ENCODE results near the gene MYO3B. TPM values are rescaled to one million over a fixed set of nuclear protein-coding genes. Genes with fewer than 3 reads are reported as not detected.

The MYO3B gene
- total and polyA plus RNA-seq, 2 of the 8 experiments (the other 6 are each of a cell fraction or from before 2014, with no cell fraction given): 0.17 to 0.19 TPM

DNA sequence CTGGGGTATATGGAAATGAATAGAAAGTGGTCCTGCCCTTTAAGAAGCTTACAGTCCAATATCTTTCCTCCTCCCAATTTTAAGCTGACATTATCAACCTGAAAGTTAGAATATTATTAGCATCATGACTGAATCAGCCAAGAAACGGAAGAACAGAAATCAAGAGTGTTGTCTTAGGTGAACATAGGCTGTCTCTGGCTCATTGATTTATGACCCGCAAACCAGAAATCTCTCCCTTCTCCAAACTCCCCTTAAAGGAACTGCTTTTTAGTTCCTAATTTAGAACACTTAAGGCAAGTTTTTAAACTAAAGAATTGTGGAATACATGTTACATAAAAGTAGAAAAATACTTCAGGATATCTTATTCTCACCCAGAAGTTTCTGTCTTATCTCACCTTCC is 62.7 kb downstream of the MYO3B start:
- POLR2A ChIA-PET (ENCODE audit: partially characterized antibody): no interaction called here
- Histone ChIP-seq H2AFZ (ENCODE audit: low read length) (no peak overlapping the region), H3K9me3 (ENCODE audit: insufficient read depth in 2 of 2, low read depth in 1 of 2, low read length in 1 of 2) (no peaks in the 10 kb centered on the region), H3K23me2 (ENCODE audit: low read depth, low read length) (no peaks in the 10 kb centered on the region), H3K23ac (ENCODE audit: insufficient read length) (no peak overlapping the region), H4K8ac (ENCODE audit: extremely low read depth, insufficient read depth, low read length) (no peak overlapping the region), H3K4ac (replicated peaks; ENCODE audit: insufficient read length, low read depth, low read length) (no peak overlapping the region), H3K18ac (ENCODE audit: extremely low read depth, low read length) (no peak overlapping the region), H2BK12ac (ENCODE audit: low read depth, low read length) (no peak overlapping the region), H3K36me3 (ENCODE audit: control insufficient read depth in 2 of 4, insufficient read depth in 4 of 4, low read length in 3 of 4) (no peaks in the 10 kb centered on the region), H3K14ac (ENCODE audit: insufficient read length) (no peak overlapping the region), H3K79me1 (ENCODE audit: low read depth, low read length) (no peaks in the 10 kb centered on the region), H2BK5ac (ENCODE audit: low read depth, low read length) (no peak overlapping the region), H4K5ac (ENCODE audit: insufficient read length, low read depth, low read length) (no peak overlapping the region), H3K27ac (ENCODE audit: low read depth, low read length) (no peak overlapping the region), H3K4me3 (ENCODE audit: extremely low read depth in 1 of 4, insufficient read depth in 2 of 4, low read depth in 3 of 4, low read length in 4 of 4) (no peak overlapping the region), H2BK20ac (ENCODE audit: low read length) (no peak overlapping the region), H4K91ac (replicated peaks; ENCODE audit: insufficient read length, low read length) (no peak overlapping the region), H2AK5ac (ENCODE audit: low read depth, low read length) (no peak overlapping the region), H4K20me1 (replicated peaks in 1 of 2; ENCODE audit: control insufficient read depth in 1 of 2, insufficient read depth in 2 of 2, low read length in 2 of 2) (no peaks in the 10 kb centered on the region), H3K4me1 (replicated peaks in 1 of 4; ENCODE audit: control insufficient read depth in 3 of 4, insufficient read depth in 4 of 4, low read length in 3 of 4) (peaks cover 0 to 4% (median 1%) of the 10 kb centered on the region in 4 experiments; a peak in 2 of 7 replicates), H3K9ac (replicated peaks in 1 of 4; ENCODE audit: extremely low read depth in 1 of 4, low read depth in 3 of 4, low read length in 3 of 4) (no peak overlapping the region), H3K56ac (replicated peaks; ENCODE audit: insufficient read length, low read depth, low read length) (no peak overlapping the region), H3K79me2 (ENCODE audit: control insufficient read depth in 1 of 2, insufficient read depth in 2 of 2, low read length in 2 of 2) (no peaks in the 10 kb centered on the region), H2BK120ac (replicated peaks; ENCODE audit: low read depth, low read length) (no peak overlapping the region), H3K4me2 (ENCODE audit: insufficient read depth in 1 of 2, low read depth in 2 of 2, low read length in 2 of 2) (no peak overlapping the region), H2BK15ac (ENCODE audit: low read length) (no peak overlapping the region), H3K27me3 (replicated peaks in 1 of 4; ENCODE audit: control insufficient read depth in 3 of 4, extremely low read depth in 1 of 4, insufficient read depth in 3 of 4, low read length in 3 of 4) (no peaks in the 10 kb centered on the region)
- DNase-seq (ENCODE audit: low read depth in 1 of 2, low spot score in 2 of 2) (no peak), FAIRE-seq (no peak)
- WGBS, 2 experiments (ENCODE audit: extremely low coverage in 1 of 2, insufficient coverage in 1 of 2, insufficient read length in 1 of 2, insufficient replicate concordance in 2 of 2, low coverage in 1 of 2, low lambda C conversion rate in 2 of 2, missing lambda C conversion rate in 1 of 2): 90% methylated on average over 2 of the region's 2 CpGs; no CpG with 5 or more reads in 1 of the 2 experiments
- CTCF ChIA-PET (ENCODE audit: partially characterized antibody): interaction anchor here (1.0 to 1.9 kb wide), 5 partner anchors 83 to 574 kb away, joined by 3 to 6 read pairs (median 6); no protein-coding TSS in a partner anchor
- TF ChIP-seq POU5F1 (IDR thresholded peaks at IDR 0.05; ENCODE audit: low read depth, low read length): no peak
- TF ChIP-seq RXRA (IDR thresholded peaks at IDR 0.05; ENCODE audit: insufficient read depth, low read depth, low read length): no peak
- no peak for TF ChIP-seq TCF12 (IDR thresholded peaks at IDR 0.05; ENCODE audit: low read depth, low read length)
- no peak for TF ChIP-seq TAF7 (optimal IDR thresholded peaks at IDR 0.05; ENCODE audit: borderline replicate concordance, low read depth, low read length)
- no peak for TF ChIP-seq CEBPB (IDR thresholded peaks at IDR 0.05; ENCODE audit: low read depth, low read length)
- TF ChIP-seq FOSL1 (IDR thresholded peaks at IDR 0.05; ENCODE audit: insufficient read depth, low read depth, low read length): no peak
- no peak for TF ChIP-seq MAFK (IDR thresholded peaks at IDR 0.05; ENCODE audit: low read depth, low read length)
- TF ChIP-seq BACH1 (IDR thresholded peaks at IDR 0.05; ENCODE audit: low read length): no peak
- TF ChIP-seq TAF1 (IDR thresholded peaks at IDR 0.05; ENCODE audit: low read depth, low read length): no peak
- TF ChIP-seq, protein P1, sequence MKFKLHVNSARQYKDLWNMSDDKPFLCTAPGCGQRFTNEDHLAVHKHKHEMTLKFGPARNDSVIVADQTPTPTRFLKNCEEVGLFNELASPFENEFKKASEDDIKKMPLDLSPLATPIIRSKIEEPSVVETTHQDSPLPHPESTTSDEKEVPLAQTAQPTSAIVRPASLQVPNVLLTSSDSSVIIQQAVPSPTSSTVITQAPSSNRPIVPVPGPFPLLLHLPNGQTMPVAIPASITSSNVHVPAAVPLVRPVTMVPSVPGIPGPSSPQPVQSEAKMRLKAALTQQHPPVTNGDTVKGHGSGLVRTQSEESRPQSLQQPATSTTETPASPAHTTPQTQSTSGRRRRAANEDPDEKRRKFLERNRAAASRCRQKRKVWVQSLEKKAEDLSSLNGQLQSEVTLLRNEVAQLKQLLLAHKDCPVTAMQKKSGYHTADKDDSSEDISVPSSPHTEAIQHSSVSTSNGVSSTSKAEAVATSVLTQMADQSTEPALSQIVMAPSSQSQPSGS (IDR thresholded peaks at IDR 0.05; ENCODE audit: low read length): no peak
- no peak for TF ChIP-seq CBX5 (IDR thresholded peaks at IDR 0.05; ENCODE audit: low read depth, low read length)
- no peak for TF ChIP-seq CREB1 (IDR thresholded peaks at IDR 0.05)
- no peak for TF ChIP-seq SAP30 (IDR thresholded peaks at IDR 0.05; ENCODE audit: insufficient read depth, insufficient replicate concordance, low read length)
- TF ChIP-seq TEAD4 (IDR thresholded peaks at IDR 0.05; ENCODE audit: low read depth, low read length): no peak
